PC-9 (cell line): ENCODE measurements around the gene LRFN4. TPM values are rescaled to one million over a fixed set of nuclear protein-coding genes. Genes with fewer than 3 reads are reported as not detected.

Experiments used
- BruUV-seq: library from RNA; stranded (reverse); fragments of 400-500 nt; replicated peaks from 2 replicates; lab custom pipeline; 2021; lab: Mats Ljungman, UMichigan
- CTCF ChIA-PET: fragments of 300-600 bp; sonication (Branson Sonifier 250); formaldehyde crosslinking; loops from one replicate; lab custom pipeline; 2022; ENCODE audit warnings: antibody characterized with exemption; lab: Charles Lee
- POLR2A ChIA-PET: fragments of 300-600 bp; sonication (Branson Sonifier 250); formaldehyde crosslinking; loops from one replicate; lab custom pipeline; 2022; ENCODE audit warnings: antibody characterized with exemption; ENCODE audit not compliant: unreplicated experiment; lab: Charles Lee
- DNase-seq, 2 experiments: peaks; one replicate each; pipeline versions ENCODE4 v3.0.0 to v3.0.0-alpha.2; 2015 to 2022; ENCODE audit warnings: mixed read lengths in 1 of 2
- H2AFZ ChIP-seq: fragments of 200-600 bp; sonication (generic); 2 replicates; pipeline ENCODE4 v1.8.1; 2017; ENCODE audit warnings: antibody characterized with exemption
- H3F3A ChIP-seq: fragments of 200-600 bp; sonication (generic); 2 replicates; pipeline ENCODE4 v1.8.1; 2017; ENCODE audit warnings: antibody characterized with exemption, mild to moderate bottlenecking, low read depth; ENCODE audit not compliant: insufficient read depth
- H3K27ac ChIP-seq: fragments of 200-600 bp; sonication (generic); 2 replicates; pipeline ENCODE4 v1.6.1; 2016; ENCODE audit warnings: mixed run types
- H3K27me3 ChIP-seq: fragments of 200-600 bp; sonication (generic); 2 replicates; pipeline ENCODE4 v1.6.1; 2016; ENCODE audit warnings: low read depth, mixed run types; ENCODE audit not compliant: insufficient read depth
- H3K36me3 ChIP-seq: fragments of 200-600 bp; sonication (generic); 2 replicates; pipeline ENCODE4 v1.6.1; 2016; ENCODE audit warnings: low read depth, mixed run types
- H3K4me1 ChIP-seq: fragments of 200-600 bp; sonication (generic); replicated peaks from 2 replicates; pipeline ENCODE4 v1.6.1; 2016; ENCODE audit warnings: mixed run types; ENCODE audit not compliant: insufficient read depth
- H3K4me2 ChIP-seq: fragments of 200-600 bp; sonication (generic); 2 replicates; pipeline ENCODE4 v1.6.1; 2017; ENCODE audit warnings: mixed run types
- H3K4me3 ChIP-seq: fragments of 200-600 bp; sonication (generic); 2 replicates; pipeline ENCODE4 v1.6.1; 2016; ENCODE audit warnings: mixed run types
- H3K79me2 ChIP-seq: fragments of 200-600 bp; sonication (generic); 2 replicates; pipeline ENCODE4 v1.6.1; 2017; ENCODE audit warnings: low read depth, mixed run types
- H3K9me2 ChIP-seq: fragments of 200-600 bp; sonication (generic); 2 replicates; pipeline ENCODE4 v1.8.1; 2017; ENCODE audit warnings: mild to moderate bottlenecking; ENCODE audit not compliant: insufficient read depth
- H3K9me3 ChIP-seq: fragments of 200-600 bp; sonication (generic); 2 replicates; pipeline ENCODE4 v1.8.1; 2016; ENCODE audit warnings: low read depth; ENCODE audit not compliant: insufficient read depth
- H4K20me1 ChIP-seq: fragments of 200-600 bp; sonication (generic); 2 replicates; pipeline ENCODE4 v1.8.1; 2017; ENCODE audit not compliant: insufficient read depth
- CTCF ChIP-seq: fragments of 200-600 bp; sonication (generic); conservative IDR thresholded peaks from 2 replicates; pipeline ENCODE4 v1.6.1; 2017; ENCODE audit warnings: mixed run types, antibody characterized with exemption, mild to moderate bottlenecking, moderate library complexity
- EZH2 ChIP-seq: fragments of 200-600 bp; sonication (generic); IDR thresholded peaks from 2 replicates; pipeline ENCODE4 v1.8.0; 2017; ENCODE audit warnings: antibody characterized with exemption, low read depth
- intact Hi-C: fragments of 100-400 bp; cut with micrococcal nuclease; formaldehyde crosslinking; loops from one replicate; pipeline ENCODE4 v1.10.0; 2022; ENCODE audit not compliant: unreplicated experiment
- total RNA-seq: library from RNA; stranded (reverse); gene quantifications from 2 replicates; pipeline ENCODE4 v1.2.3, GENCODE V29; 2021

Gene LRFN4
- total RNA-seq, 1 experiment from 2014 or later = 13.8 TPM

- no peak overlapping the region for H3K27ac ChIP-seq
- H3K4me2 ChIP-seq = no peak overlapping the region
- BruUV-seq = no TSS peak
- peaks cover 35% of the 10 kb centered on the region for H3K4me1 ChIP-seq
- TF ChIP-seq CTCF (no peak), EZH2 (no peak)
- ChIA-PET CTCF (interaction anchor here (0.6 to 1.0 kb wide), 2 partner anchors 133 to 735 kb away, joined by 3 read pairs; no protein-coding TSS in a partner anchor), POLR2A (interaction anchor here (0.6 kb wide), 1 partner anchor 457 kb away, joined by 3 read pairs; no protein-coding TSS in a partner anchor)
- H3K36me3 ChIP-seq = no peaks in the 10 kb centered on the region
- H3K4me3 ChIP-seq = no peak overlapping the region
- H2AFZ ChIP-seq = no peak overlapping the region
- H3K9me3 ChIP-seq = no peaks in the 10 kb centered on the region
- no peaks in the 10 kb centered on the region for H3K27me3 ChIP-seq
- DNase-seq = no peak
- H3K79me2 ChIP-seq = no peaks in the 10 kb centered on the region
- H4K20me1 ChIP-seq = no peaks in the 10 kb centered on the region
- intact Hi-C loops = no loop called here
- H3F3A ChIP-seq = peaks cover 19% of the 10 kb centered on the region; the same call in 1 of the 2 replicates
- H3K9me2 ChIP-seq = no peaks in the 10 kb centered on the region
Measured at GRCh38 chr11:66894141-66894540, 37.3 kb downstream of the LRFN4 start.

GRCh38 chr11:66901964-66902390 lies 45.1 kb downstream of the LRFN4 start:
- CTCF ChIA-PET = interaction anchor here (0.5 kb wide), 1 partner anchor 41 kb away, joined by 3 read pairs; no protein-coding TSS in a partner anchor

GRCh38 chr11:66902486-66903177 lies 45.8 kb downstream of the LRFN4 start:
- H3K4me2 ChIP-seq = no peak overlapping the region
- no peak overlapping the region for H3K4me3 ChIP-seq
- H3K36me3 ChIP-seq = no peaks in the 10 kb centered on the region
- intact Hi-C loops = no loop called here
- BruUV-seq = no TSS peak
- H3K79me2 ChIP-seq = no peaks in the 10 kb centered on the region
- H3F3A ChIP-seq = peaks cover 18% of the 10 kb centered on the region
- ChIA-PET CTCF (interaction anchor here (0.5 to 1.1 kb wide), 4 partner anchors 19 to 733 kb away, joined by 3 to 12 read pairs (median 4); no protein-coding TSS in a partner anchor), POLR2A (interaction anchor here (0.7 kb wide), 2 partner anchors 17 to 197 kb away, joined by 3 to 19 read pairs; no protein-coding TSS in a partner anchor)
- no peak overlapping the region for H2AFZ ChIP-seq
- H4K20me1 ChIP-seq = no peaks in the 10 kb centered on the region
- DNase-seq = no peak
- no peaks in the 10 kb centered on the region for H3K9me2 ChIP-seq
- H3K27ac ChIP-seq = no peak overlapping the region
- TF ChIP-seq EZH2 (no peak), CTCF (no peak)
- peaks cover 34% of the 10 kb centered on the region for H3K4me1 ChIP-seq
- H3K27me3 ChIP-seq = no peaks in the 10 kb centered on the region
- H3K9me3 ChIP-seq = no peaks in the 10 kb centered on the region

More at GRCh38 chr11:66901964-66902390, 45.1 kb downstream of the LRFN4 start:
- Histone ChIP-seq H2AFZ (no peak overlapping the region), H3K4me3 (no peak overlapping the region), H3K36me3 (no peaks in the 10 kb centered on the region), H3K9me3 (no peaks in the 10 kb centered on the region), H3K9me2 (no peaks in the 10 kb centered on the region), H3F3A (peaks cover 20% of the 10 kb centered on the region), H3K4me1 (peaks cover 34% of the 10 kb centered on the region), H4K20me1 (no peaks in the 10 kb centered on the region), H3K27ac (no peak overlapping the region), H3K4me2 (no peak overlapping the region), H3K79me2 (no peaks in the 10 kb centered on the region), H3K27me3 (no peaks in the 10 kb centered on the region)
- TF ChIP-seq CTCF (no peak), EZH2 (no peak)
- intact Hi-C loops = no loop called here
- DNase-seq = no peak
- POLR2A ChIA-PET = no interaction called here
- BruUV-seq = no TSS peak
